HuH-7.5 (cell line): Measurements from ENCODE around the gene MYO3B.

Experiments used
- DNase-seq: peaks from one replicate; pipeline ENCODE4 v3.0.0; 2011; ENCODE audit warnings: low spot score

The MYO3B gene

DNA sequence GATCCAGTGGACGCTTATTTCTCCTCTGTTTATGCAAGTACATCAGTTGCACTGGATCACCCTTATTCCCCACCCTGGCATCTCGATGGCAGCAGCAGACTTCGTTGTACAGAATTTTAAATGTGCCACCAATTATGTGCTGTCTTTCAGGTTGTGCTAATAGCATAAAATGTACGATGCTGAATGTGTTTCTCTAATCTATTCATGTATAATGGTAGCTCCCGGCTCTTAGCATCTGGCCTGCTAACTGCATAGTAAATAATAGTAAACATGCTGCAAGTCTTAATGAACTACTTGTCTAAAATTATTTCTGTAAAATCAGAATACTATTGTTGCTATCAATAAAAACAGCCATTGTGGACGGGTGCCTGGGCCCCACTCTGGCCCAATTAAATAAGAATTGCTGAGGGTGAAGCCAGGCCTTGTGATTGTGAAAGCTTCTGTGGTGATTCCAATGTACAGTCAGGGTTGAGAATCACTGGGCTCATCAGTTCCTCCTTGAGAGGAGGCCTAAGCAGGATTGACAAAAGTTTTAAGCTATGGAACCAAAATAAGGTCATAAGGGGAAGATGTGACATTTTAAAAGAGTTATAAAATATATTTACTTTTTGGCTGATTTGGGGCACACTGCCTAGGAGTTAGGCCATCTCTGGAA lies 14.4 kb upstream of the MYO3B start:
- DNase-seq, result no peak

DNA sequence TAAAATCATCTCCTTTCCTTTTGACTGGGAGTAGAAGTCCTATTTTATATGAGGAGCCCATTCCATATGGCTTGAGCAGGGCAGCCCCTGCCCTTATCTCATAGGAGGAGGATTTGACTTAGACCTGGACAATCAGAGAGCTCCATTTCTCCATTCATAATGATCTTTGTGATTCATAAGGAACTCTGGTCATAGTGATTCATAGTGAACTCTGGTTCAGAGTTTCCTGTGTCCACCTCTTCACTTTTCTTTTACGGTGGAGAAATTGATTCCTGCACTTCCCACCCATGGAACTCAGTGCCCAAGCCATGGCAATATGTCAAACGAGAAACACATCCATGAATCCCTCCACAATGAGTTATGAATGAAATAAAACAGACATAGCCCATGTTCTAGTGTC lies 12.8 kb upstream of the MYO3B start:
- DNase-seq, result no peak

- no peak for DNase-seq
Measured at GRCh38 chr2:170166735-170167134, 11.2 kb upstream of the MYO3B start.

GRCh38 chr2:170170281-170171040 lies 7.5 kb upstream of the MYO3B start:
- no peak for DNase-seq

DNA sequence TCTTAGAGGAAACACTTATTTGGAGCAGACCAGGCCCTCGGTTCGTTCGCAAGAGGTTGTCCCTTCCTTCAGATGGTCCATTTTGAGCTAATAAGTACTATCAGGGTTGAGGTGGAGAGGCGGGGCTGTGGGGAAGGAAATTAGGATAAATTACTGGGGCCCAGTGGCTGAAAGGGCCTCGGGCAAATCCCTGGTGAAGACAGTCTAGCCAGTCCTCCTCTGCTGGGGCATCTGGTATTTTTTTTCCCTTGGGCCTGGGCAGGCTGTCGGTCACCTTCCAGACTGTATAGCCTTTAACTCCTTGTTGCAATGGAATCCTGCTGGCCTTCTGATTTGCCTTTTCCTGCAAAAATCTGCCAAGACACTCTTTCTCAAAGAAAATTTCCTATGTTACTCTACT lies 1.7 kb upstream of the MYO3B start:
- DNase-seq, result no peak

DNA sequence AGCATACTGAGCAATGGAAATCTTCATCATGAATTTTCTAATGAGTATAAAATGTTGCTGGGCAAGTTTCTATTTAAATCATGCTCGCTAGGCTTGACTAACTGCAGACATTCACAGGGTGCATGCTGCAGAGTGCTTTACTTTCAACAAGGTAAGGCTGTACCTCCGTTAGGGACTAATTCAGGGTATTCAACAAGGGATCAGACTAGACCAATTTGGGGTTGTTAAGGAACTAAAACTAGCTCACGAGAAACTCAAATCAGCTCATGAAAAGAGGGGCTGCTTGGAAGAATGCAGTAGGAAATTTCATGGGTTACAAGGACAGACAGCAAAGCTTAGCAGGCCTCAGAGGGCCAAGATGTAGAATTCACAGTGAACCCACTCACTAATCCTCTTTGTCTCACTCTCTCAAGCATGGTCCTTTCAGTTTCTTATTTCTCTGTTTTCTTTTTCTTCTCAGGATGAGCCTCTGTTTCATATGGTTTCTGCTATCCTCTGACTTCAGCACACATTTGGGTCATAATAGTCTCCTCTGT lies 2.2 kb downstream of the MYO3B start:
- no peak for DNase-seq

GRCh38 chr2:170181602-170182001 lies 3.7 kb downstream of the MYO3B start:
- no peak for DNase-seq

GRCh38 chr2:170185319-170185718 lies 7.4 kb downstream of the MYO3B start:
- no peak for DNase-seq

- DNase-seq, result no peak
Measured at GRCh38 chr2:170189757-170190156, 11.8 kb downstream of the MYO3B start.

DNA sequence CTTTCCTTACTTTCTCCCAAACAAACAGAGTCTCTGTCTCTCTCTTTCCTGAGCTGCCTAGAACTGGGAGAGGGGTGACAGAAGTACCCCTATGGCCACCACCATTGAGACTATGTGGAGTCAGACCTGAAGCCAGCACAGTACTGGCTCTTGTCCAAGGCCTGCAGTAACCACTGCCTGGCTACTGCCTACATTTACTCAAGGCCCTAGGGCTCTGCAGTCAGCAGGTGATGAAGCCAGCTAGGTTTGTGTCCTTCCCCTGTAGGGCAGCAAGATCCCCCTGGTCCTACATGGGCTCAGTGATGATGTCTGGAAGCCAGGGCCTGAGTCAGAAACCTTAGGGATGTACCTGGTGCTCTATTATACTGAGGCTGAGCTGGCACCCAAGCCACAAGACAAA lies 12.2 kb downstream of the MYO3B start:
- no peak for DNase-seq

GRCh38 chr2:170191166-170191866 lies 13.4 kb downstream of the MYO3B start:
- no peak for DNase-seq

GRCh38 chr2:170196963-170197362 lies 19.0 kb downstream of the MYO3B start:
- DNase-seq, result no peak

GRCh38 chr2:170201275-170201674 lies 23.3 kb downstream of the MYO3B start:
- no peak for DNase-seq

- no peak for DNase-seq
Measured at GRCh38 chr2:170201734-170202393, 23.9 kb downstream of the MYO3B start.

- DNase-seq, result no peak
Measured at GRCh38 chr2:170202437-170202836, 24.5 kb downstream of the MYO3B start.

- DNase-seq, result no peak
Measured at GRCh38 chr2:170204298-170204951, 26.5 kb downstream of the MYO3B start.

DNA sequence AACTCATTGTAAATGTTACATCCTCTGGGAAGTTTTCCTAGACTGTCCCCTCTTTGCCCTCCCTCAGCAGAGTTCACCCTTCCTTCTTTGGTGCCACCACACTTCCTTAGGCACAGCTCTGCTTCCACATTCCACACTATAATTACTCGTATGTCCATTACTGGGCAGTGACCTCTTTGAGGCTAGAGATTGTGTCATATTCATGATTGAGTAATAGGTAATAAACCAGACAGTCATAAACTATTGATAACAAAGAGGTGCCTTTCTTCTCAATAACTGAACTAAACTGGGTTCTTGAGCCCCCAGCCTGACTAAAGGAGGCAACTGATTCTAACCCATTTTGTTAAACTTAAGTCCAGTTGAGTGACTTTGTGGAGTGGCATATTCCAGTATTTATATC lies 28.3 kb downstream of the MYO3B start:
- DNase-seq, result no peak

GRCh38 chr2:170206805-170207407 lies 29.0 kb downstream of the MYO3B start:
- DNase-seq, result no peak

DNA sequence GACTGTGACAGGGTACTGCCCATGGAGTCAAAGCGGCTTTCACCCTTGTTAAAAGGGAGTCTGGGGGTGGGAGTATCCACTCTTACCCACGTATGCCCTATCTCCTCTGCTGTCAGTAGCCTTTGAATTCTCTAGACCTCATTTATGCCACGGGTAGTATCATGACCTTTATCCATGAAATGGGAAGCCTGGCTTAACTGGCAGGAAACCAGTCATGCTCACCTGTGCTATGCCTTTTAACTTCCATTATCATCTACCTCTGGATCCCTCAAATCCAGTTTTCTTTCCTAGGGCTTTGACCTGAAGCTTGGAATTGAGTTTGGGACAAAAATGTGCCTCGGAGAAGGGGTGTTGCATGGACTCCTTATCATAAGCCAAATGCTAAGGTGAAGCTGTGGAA lies 30.0 kb downstream of the MYO3B start:
- DNase-seq, result no peak

DNA sequence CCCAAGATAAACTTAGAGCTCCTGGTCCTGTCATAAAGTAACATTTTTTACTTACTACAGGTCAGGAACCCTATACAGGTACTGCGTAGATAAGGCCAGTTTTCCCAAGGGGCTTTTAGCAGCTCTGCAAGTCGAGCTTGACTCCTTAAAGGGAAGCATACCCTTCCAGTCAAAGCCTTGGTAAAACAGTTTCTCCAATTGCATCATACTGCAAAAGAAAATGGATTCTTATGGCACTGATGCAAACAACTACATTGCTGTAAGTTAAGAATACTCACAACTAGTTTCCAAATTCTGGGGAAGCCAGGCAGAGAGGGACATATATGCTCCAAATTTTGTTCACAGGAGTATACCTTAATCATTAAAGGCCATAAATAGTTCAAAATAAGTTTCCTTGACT lies 31.0 kb downstream of the MYO3B start:
- no peak for DNase-seq

GRCh38 chr2:170212625-170213280 lies 34.8 kb downstream of the MYO3B start:
- no peak for DNase-seq
